Endothelial cell of umbilical vein (primary cell): ENCODE results near the gene TUBD1. TPM values are rescaled to one million over a fixed set of nuclear protein-coding genes. Genes with fewer than 3 reads are reported as not detected.

ENCODE experiments used
- BruUV-seq: library from RNA; stranded (reverse); fragments of 400-500 nt; replicated peaks from 2 replicates; lab custom pipeline; 2021; lab: Mats Ljungman, UMichigan
- CTCF ChIA-PET: fragments of 300-600, 350-600 bp; sonication (Branson Sonifier 250); formaldehyde crosslinking; loops from one replicate; lab custom pipeline; 2021; ENCODE audit warnings: antibody characterized with exemption, inconsistent platforms; lab: Charles Lee
- POLR2A ChIA-PET: fragments of 300-600, 350-600 bp; sonication (Branson Sonifier 250); formaldehyde crosslinking; loops from one replicate; lab custom pipeline; 2021; ENCODE audit warnings: antibody characterized with exemption, inconsistent platforms; lab: Charles Lee
- DNase-seq: peaks from one replicate; pipeline ENCODE4 v3.0.0-alpha.2; 2011; ENCODE audit warnings: low read depth, low spot score
- FAIRE-seq: peaks from 2 replicates; lab custom pipeline; 2011; peaks lifted over from hg19 to GRCh38; lab: Jason Lieb, UNC
- H2AFZ ChIP-seq: 2 replicates; pipeline ENCODE4 v1.6.0; 2012; ENCODE audit warnings: low read depth, low read length, control low read depth, inconsistent platforms
- H3K27ac ChIP-seq: 2 replicates; pipeline ENCODE4 v1.5.1; 2011; ENCODE audit warnings: low read depth, mild to moderate bottlenecking, control low read depth, low read length, moderate library complexity; ENCODE audit not compliant: insufficient read depth
- H3K27me3 ChIP-seq, 2 experiments: 2 replicates each; pipeline versions ENCODE4 v1.6.0 to v1.6.1; 2011; ENCODE audit warnings: low read length in 2 of 2, mixed read lengths in 1 of 2; ENCODE audit not compliant: control insufficient read depth in 2 of 2, insufficient read depth in 2 of 2
- H3K36me3 ChIP-seq, 2 experiments: 2 replicates in 1 of 2; 3 replicates in 1 of 2; pipeline ENCODE4 v1.5.1; 2011; ENCODE audit warnings: low read length in 2 of 2, mild to moderate bottlenecking in 1 of 2, moderate library complexity in 1 of 2; ENCODE audit not compliant: control insufficient read depth in 2 of 2, insufficient read depth in 2 of 2; ENCODE audit errors: extremely low read depth in 1 of 2
- H3K4me1 ChIP-seq: 3 replicates; pipeline ENCODE4 v1.5.1; 2011; ENCODE audit warnings: mild to moderate bottlenecking, low read length; ENCODE audit not compliant: control insufficient read depth, insufficient read depth; ENCODE audit errors: extremely low read depth
- H3K4me2 ChIP-seq: 2 replicates; pipeline ENCODE4 v1.6.1; 2011; ENCODE audit warnings: low read length, control low read depth, mixed read lengths; ENCODE audit not compliant: insufficient read depth
- H3K4me3 ChIP-seq, 3 experiments: fragments of 200-600 bp in 1 of 3; sonication (generic), shearing (Covaris generic) in 1 of 3; replicated peaks in 1 of 3; 2 replicates each; pipeline ENCODE4 v1.5.1; 2011 to 2016; ENCODE audit warnings: control low read depth in 3 of 3, low read length in 3 of 3, mild to moderate bottlenecking in 2 of 3, inconsistent platforms in 1 of 3, low read depth in 1 of 3, moderate library complexity in 1 of 3; ENCODE audit not compliant: insufficient read depth in 1 of 3
- H3K79me2 ChIP-seq: 2 replicates; pipeline ENCODE4 v1.6.0; 2012; ENCODE audit warnings: low read length, inconsistent platforms; ENCODE audit not compliant: control insufficient read depth, insufficient read depth
- H3K9ac ChIP-seq: replicated peaks from 2 replicates; pipeline ENCODE3; 2011; ENCODE audit warnings: low read length, control low read depth; ENCODE audit not compliant: insufficient read depth; ENCODE audit errors: extremely low read depth
- H3K9me1 ChIP-seq: replicated peaks from 3 replicates; pipeline ENCODE4 v1.6.0; 2011; ENCODE audit warnings: mild to moderate bottlenecking, low read length; ENCODE audit not compliant: control insufficient read depth, insufficient read depth; ENCODE audit errors: extremely low read depth
- H3K9me3 ChIP-seq: replicated peaks from 2 replicates; pipeline ENCODE4 v1.5.1; 2012; ENCODE audit warnings: low read length, inconsistent platforms; ENCODE audit not compliant: control insufficient read depth, insufficient read depth
- H4K20me1 ChIP-seq: replicated peaks from 2 replicates; pipeline ENCODE3; 2011; ENCODE audit warnings: mild to moderate bottlenecking, low read length; ENCODE audit not compliant: control insufficient read depth, insufficient read depth; ENCODE audit errors: extremely low read depth
- EZH2 ChIP-seq: IDR thresholded peaks from 2 replicates; pipeline ENCODE4 v1.6.1; 2012; ENCODE audit warnings: borderline replicate concordance, low read depth, mild to moderate bottlenecking, moderate library complexity, low read length, inconsistent platforms; ENCODE audit not compliant: severe bottlenecking
- FOS ChIP-seq: IDR thresholded peaks from 2 replicates; pipeline ENCODE4 v1.6.1; 2011; ENCODE audit warnings: mild to moderate bottlenecking, low read length, moderate library complexity, borderline replicate concordance; ENCODE audit not compliant: insufficient read depth
- GATA2 ChIP-seq: IDR thresholded peaks from 2 replicates; pipeline ENCODE4 v1.7.0; 2011; ENCODE audit warnings: low read depth, mild to moderate bottlenecking, moderate library complexity, mixed read lengths, low read length; ENCODE audit not compliant: insufficient read length, insufficient read depth
- JUN ChIP-seq: IDR thresholded peaks from 2 replicates; pipeline ENCODE4 v1.6.1; 2011; ENCODE audit warnings: borderline replicate concordance, low read depth; ENCODE audit not compliant: insufficient read length, insufficient read depth
- MYC ChIP-seq: IDR thresholded peaks from one replicate; pipeline ENCODE4 v1.6.1; 2011; ENCODE audit warnings: mild to moderate bottlenecking, low read depth, low read length
- POLR2A ChIP-seq: IDR thresholded peaks from 2 replicates; pipeline ENCODE4 v1.6.1; 2012; ENCODE audit warnings: low read depth, mild to moderate bottlenecking, control low read depth, low read length
- POLR2AphosphoS5 ChIP-seq: IDR thresholded peaks from 2 replicates; pipeline ENCODE4 v1.6.1; 2012; ENCODE audit warnings: low read depth, mild to moderate bottlenecking, control low read depth, low read length, moderate library complexity; ENCODE audit not compliant: insufficient read depth
- dilution Hi-C: fragments of 300-500 bp; cut with MboI; formaldehyde crosslinking; loops from one replicate; pipeline ENCODE4 v1.15.0; 2019; ENCODE audit warnings: low sequenced_read_pairs; ENCODE audit not compliant: extremely low pct_ligation_motif_present
- intact Hi-C: fragments of 100-400 bp; cut with micrococcal nuclease; formaldehyde crosslinking; loops from one replicate; pipeline ENCODE4 v1.10.0; 2022
- polyA plus RNA-seq, 4 experiments: library from polyadenylated mRNA; depleted of rRNA in 3 of 4; stranded (reverse) in 3 of 4; unstranded in 1 of 4; fragments of >200 nt; gene quantifications; 2 replicates each; pipeline versions ENCODE4 v1.2.1 to v1.2.3, GENCODE V29; 2011 to 2012; ENCODE audit warnings: missing spikeins in 1 of 4
- total RNA-seq: library from RNA; stranded (reverse); gene quantifications from 2 replicates; pipeline ENCODE4 v1.2.3, GENCODE V29; 2021
- TF ChIP-seq, protein P1 (sequence below): IDR thresholded peaks from 2 replicates; pipeline ENCODE4 v1.6.1; 2011; ENCODE audit not compliant: insufficient read depth, insufficient read length
- TF ChIP-seq, protein P2 (sequence below), 2 donors: IDR thresholded peaks; 1 replicate in 1 of 2; 2 replicates in 1 of 2; pipeline ENCODE4 v1.5.1; 2011; ENCODE audit warnings: low read length in 2 of 2, mild to moderate bottlenecking in 2 of 2, moderate library complexity in 2 of 2, control low read depth in 1 of 2, inconsistent platforms in 1 of 2, low read depth in 1 of 2; ENCODE audit not compliant: insufficient read depth in 1 of 2; ENCODE audit errors: extremely low read depth in 1 of 2

TUBD1 gene
- total and polyA plus RNA-seq, 2 donors (not counting 3 experiments of a cell fraction or from before 2014, with no cell fraction given) = 4.9 to 11.3 TPM

DNA sequence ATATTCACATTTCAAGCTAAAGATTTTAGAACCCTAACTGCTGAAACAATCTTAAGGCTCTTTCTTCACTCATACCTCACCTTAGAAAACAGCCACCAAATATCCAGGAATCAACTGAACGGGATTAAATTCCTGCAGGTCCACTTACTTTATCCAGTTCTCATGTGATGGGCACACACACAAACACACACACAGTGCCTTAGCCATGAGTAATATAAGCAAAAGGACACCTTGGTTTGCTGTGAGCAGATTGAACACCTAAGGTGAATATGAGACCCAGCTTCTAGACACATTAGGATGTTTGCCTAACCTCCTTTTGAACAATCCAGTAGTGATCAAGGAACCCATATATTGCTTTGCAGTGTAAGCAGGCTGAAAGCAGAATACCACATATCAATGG is 81.5 kb downstream of the TUBD1 start:
- Histone ChIP-seq H3K4me1 (no peaks in the 10 kb centered on the region), H3K9me1 (no peaks in the 10 kb centered on the region), H3K9ac (no peak overlapping the region), H3K4me2 (no peak overlapping the region), H3K79me2 (no peaks in the 10 kb centered on the region), H4K20me1 (no peaks in the 10 kb centered on the region), H3K9me3 (no peaks in the 10 kb centered on the region), H3K4me3 (no peak overlapping the region), H3K27me3 (no peaks in the 10 kb centered on the region), H2AFZ (no peak overlapping the region), H3K27ac (no peak overlapping the region), H3K36me3 (peaks cover 0 to 4% of the 10 kb centered on the region in 2 experiments)
- no peak for TF ChIP-seq MYC
- TF ChIP-seq, protein P1, sequence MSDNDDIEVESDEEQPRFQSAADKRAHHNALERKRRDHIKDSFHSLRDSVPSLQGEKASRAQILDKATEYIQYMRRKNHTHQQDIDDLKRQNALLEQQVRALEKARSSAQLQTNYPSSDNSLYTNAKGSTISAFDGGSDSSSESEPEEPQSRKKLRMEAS = no peak
- no peak for TF ChIP-seq JUN
- no peak for TF ChIP-seq POLR2AphosphoS5
- no peak for TF ChIP-seq GATA2
- TF ChIP-seq EZH2 = no peak
- TF ChIP-seq POLR2A = no peak
- TF ChIP-seq FOS = no peak
- TF ChIP-seq, protein P2, sequence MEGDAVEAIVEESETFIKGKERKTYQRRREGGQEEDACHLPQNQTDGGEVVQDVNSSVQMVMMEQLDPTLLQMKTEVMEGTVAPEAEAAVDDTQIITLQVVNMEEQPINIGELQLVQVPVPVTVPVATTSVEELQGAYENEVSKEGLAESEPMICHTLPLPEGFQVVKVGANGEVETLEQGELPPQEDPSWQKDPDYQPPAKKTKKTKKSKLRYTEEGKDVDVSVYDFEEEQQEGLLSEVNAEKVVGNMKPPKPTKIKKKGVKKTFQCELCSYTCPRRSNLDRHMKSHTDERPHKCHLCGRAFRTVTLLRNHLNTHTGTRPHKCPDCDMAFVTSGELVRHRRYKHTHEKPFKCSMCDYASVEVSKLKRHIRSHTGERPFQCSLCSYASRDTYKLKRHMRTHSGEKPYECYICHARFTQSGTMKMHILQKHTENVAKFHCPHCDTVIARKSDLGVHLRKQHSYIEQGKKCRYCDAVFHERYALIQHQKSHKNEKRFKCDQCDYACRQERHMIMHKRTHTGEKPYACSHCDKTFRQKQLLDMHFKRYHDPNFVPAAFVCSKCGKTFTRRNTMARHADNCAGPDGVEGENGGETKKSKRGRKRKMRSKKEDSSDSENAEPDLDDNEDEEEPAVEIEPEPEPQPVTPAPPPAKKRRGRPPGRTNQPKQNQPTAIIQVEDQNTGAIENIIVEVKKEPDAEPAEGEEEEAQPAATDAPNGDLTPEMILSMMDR (IDR thresholded peaks at IDR 0.05; ENCODE audit: extremely low read depth in 1 of 2, insufficient read depth in 1 of 2, low read depth in 1 of 2, low read length in 2 of 2) = no peak
- DNase-seq = no peak
- BruUV-seq = no TSS peak
- dilution Hi-C loops = no loop called here
- intact Hi-C loops = no loop called here
- FAIRE-seq = no peak
- POLR2A ChIA-PET = no interaction called here
- CTCF ChIA-PET = interaction anchor here (1.1 kb wide), 1 partner anchor 9 kb away, joined by 3 read pairs; no protein-coding TSS in a partner anchor
